PC-3 (cell line): ENCODE data around the gene NFIC.

Experiments
- EZH2 ChIP-seq: fragments of 300-600 bp; sonication (generic); IDR thresholded peaks from one replicate; pipeline ENCODE4 v1.6.1; 2017; ENCODE audit warnings: antibody characterized with exemption, mild to moderate bottlenecking, low read length; ENCODE audit not compliant: unreplicated experiment
- EZH2phosphoT487 ChIP-seq: fragments of 300-600 bp; sonication (generic); IDR thresholded peaks from 2 replicates; pipeline ENCODE4 v1.6.1; 2018; ENCODE audit warnings: mild to moderate bottlenecking, antibody characterized with exemption, low read length, borderline replicate concordance
- TF ChIP-seq, protein P1 (sequence below): fragments of 300-600 bp; sonication (generic); conservative IDR thresholded peaks from 2 replicates; pipeline ENCODE4 v1.5.1; 2017; ENCODE audit warnings: antibody characterized with exemption, low read depth, mild to moderate bottlenecking, low read length

DNA sequence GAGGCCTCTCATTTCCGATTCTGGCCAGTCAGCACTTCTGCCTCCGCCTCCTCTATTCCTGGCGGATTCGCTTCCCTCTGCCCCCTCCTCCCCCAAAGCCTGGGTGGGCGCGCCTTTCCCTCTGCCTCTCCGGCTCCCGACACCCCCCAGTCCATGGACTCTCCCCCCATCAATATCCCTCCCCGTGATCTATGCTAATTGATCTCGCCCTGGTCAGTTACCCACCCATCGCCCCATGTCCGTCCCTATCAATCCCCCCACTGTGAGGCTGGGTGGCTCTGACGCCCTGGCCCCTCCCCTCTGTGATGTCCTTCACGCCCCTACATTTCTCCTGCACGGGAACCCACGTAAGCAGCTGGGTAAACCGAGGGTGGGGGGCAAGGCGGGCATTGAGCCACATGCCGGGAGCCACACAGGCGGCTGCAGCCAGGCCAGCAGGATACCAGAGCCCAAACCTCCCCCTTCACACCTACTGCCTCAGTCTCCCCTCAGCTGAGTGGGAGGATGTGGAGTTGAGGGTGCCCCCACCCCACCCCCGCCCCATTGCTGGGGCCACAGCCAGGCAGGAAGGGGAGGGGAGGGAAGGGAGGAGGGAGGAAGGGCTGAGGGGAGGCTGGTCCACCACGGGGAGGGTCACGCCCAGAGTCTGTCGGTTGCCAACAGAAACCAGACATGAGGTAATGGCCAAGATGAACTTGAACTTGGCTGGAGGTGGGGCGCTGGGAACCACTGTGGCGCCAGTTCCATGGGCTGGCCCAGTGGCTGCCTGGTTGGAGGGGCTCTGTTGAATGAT is 92.9 kb downstream of the NFIC start:
- TF ChIP-seq, protein P1, sequence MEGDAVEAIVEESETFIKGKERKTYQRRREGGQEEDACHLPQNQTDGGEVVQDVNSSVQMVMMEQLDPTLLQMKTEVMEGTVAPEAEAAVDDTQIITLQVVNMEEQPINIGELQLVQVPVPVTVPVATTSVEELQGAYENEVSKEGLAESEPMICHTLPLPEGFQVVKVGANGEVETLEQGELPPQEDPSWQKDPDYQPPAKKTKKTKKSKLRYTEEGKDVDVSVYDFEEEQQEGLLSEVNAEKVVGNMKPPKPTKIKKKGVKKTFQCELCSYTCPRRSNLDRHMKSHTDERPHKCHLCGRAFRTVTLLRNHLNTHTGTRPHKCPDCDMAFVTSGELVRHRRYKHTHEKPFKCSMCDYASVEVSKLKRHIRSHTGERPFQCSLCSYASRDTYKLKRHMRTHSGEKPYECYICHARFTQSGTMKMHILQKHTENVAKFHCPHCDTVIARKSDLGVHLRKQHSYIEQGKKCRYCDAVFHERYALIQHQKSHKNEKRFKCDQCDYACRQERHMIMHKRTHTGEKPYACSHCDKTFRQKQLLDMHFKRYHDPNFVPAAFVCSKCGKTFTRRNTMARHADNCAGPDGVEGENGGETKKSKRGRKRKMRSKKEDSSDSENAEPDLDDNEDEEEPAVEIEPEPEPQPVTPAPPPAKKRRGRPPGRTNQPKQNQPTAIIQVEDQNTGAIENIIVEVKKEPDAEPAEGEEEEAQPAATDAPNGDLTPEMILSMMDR: no peak
- no peak for TF ChIP-seq EZH2
- TF ChIP-seq EZH2phosphoT487: no peak
